Liver (tissue), 9 donors: ENCODE data around the gene CANX. TPM values are rescaled to one million over a fixed set of nuclear protein-coding genes. Genes with fewer than 3 reads are reported as not detected.

Experiments used
- DNase-seq: peaks from one replicate; pipeline ENCODE4 v3.0.0-alpha.2; 2017; ENCODE audit warnings: low spot score
- H3K27ac ChIP-seq, 2 donors: one replicate each; pipeline ENCODE4 v1.7.0; 2013; ENCODE audit warnings: inconsistent platforms in 2 of 2, low read length in 2 of 2, control low read depth in 1 of 2, low read depth in 1 of 2, mild to moderate bottlenecking in 1 of 2
- H3K27me3 ChIP-seq, 4 donors: one replicate each; pipeline versions ENCODE4 v1.6.1 to v1.7.0; 2013; ENCODE audit warnings: low read length in 3 of 4, inconsistent platforms in 1 of 4, mild to moderate bottlenecking in 1 of 4, moderate library complexity in 1 of 4; ENCODE audit not compliant: control insufficient read depth in 4 of 4, insufficient read depth in 4 of 4
- H3K36me3 ChIP-seq, 4 donors: one replicate each; pipeline versions ENCODE4 v1.6.1 to v1.7.0; 2013; ENCODE audit warnings: low read length in 3 of 4, mild to moderate bottlenecking in 3 of 4, low read depth in 1 of 4, moderate library complexity in 1 of 4; ENCODE audit not compliant: control insufficient read depth in 4 of 4, insufficient read depth in 3 of 4
- H3K4me1 ChIP-seq, 4 donors: one replicate each; pipeline versions ENCODE4 v1.6.1 to v1.7.0; 2013; ENCODE audit warnings: low read length in 3 of 4, mild to moderate bottlenecking in 3 of 4, moderate library complexity in 1 of 4; ENCODE audit not compliant: control insufficient read depth in 4 of 4, insufficient read depth in 4 of 4
- H3K4me3 ChIP-seq, 3 donors: one replicate each; pipeline versions ENCODE4 v1.6.1 to v1.7.0; 2013; ENCODE audit warnings: low read length in 3 of 3, control low read depth in 1 of 3, low read depth in 1 of 3, mild to moderate bottlenecking in 1 of 3
- H3K9ac ChIP-seq, 2 donors: one replicate each; pipeline ENCODE4 v1.7.0; 2013; ENCODE audit warnings: low read length in 2 of 2, mild to moderate bottlenecking in 2 of 2, moderate library complexity in 2 of 2, control low read depth in 1 of 2, low read depth in 1 of 2
- H3K9me3 ChIP-seq, 4 donors: one replicate each; pipeline versions ENCODE4 v1.6.1 to v1.7.0; 2013; ENCODE audit warnings: low read length in 3 of 4; ENCODE audit not compliant: control insufficient read depth in 4 of 4
- EGR1 ChIP-seq, 2 donors: IDR thresholded peaks; 2 replicates each; pipeline ENCODE4 v1.6.1; 2016 to 2018; ENCODE audit warnings: antibody characterized with exemption in 2 of 2, low read depth in 2 of 2
- FOXA1 ChIP-seq: IDR thresholded peaks from 2 replicates; pipeline ENCODE4 v1.6.1; 2016; ENCODE audit warnings: antibody characterized with exemption
- FOXA2 ChIP-seq: IDR thresholded peaks from 2 replicates; pipeline ENCODE4 v1.6.1; 2016; ENCODE audit warnings: antibody characterized with exemption
- GABPA ChIP-seq, 2 donors: IDR thresholded peaks in 1 of 2; conservative IDR thresholded peaks in 1 of 2; 2 replicates each; pipeline ENCODE4 v1.6.1; 2016; ENCODE audit warnings: antibody characterized with exemption in 2 of 2, mild to moderate bottlenecking in 1 of 2, moderate library complexity in 1 of 2
- HNF4A ChIP-seq, 2 donors: conservative IDR thresholded peaks; 2 replicates each; pipeline ENCODE4 v1.6.1; 2016; ENCODE audit warnings: antibody characterized with exemption in 2 of 2, mild to moderate bottlenecking in 2 of 2
- HNF4G ChIP-seq: IDR thresholded peaks from 2 replicates; pipeline ENCODE4 v1.6.1; 2016; ENCODE audit warnings: antibody characterized with exemption
- JUND ChIP-seq, 2 donors: IDR thresholded peaks; 2 replicates each; pipeline ENCODE4 v1.6.1; 2016; ENCODE audit warnings: antibody characterized with exemption in 2 of 2
- NR2F2 ChIP-seq: IDR thresholded peaks from 2 replicates; pipeline ENCODE4 v1.6.1; 2016; ENCODE audit warnings: antibody characterized with exemption
- RAD21 ChIP-seq, 2 donors: IDR thresholded peaks; 2 replicates each; pipeline ENCODE4 v1.6.1; 2016; ENCODE audit warnings: antibody characterized with exemption in 2 of 2, mild to moderate bottlenecking in 2 of 2
- RXRA ChIP-seq, 2 donors: IDR thresholded peaks; 2 replicates each; pipeline ENCODE4 v1.6.1; 2017 to 2018; ENCODE audit warnings: antibody characterized with exemption in 2 of 2, mild to moderate bottlenecking in 1 of 2
- SP1 ChIP-seq: IDR thresholded peaks from 2 replicates; pipeline ENCODE4 v1.6.1; 2018; ENCODE audit warnings: antibody characterized with exemption, mild to moderate bottlenecking
- TAF1 ChIP-seq: conservative IDR thresholded peaks from 2 replicates; pipeline ENCODE4 v1.6.1; 2016; ENCODE audit warnings: antibody characterized with exemption, mild to moderate bottlenecking
- YY1 ChIP-seq: IDR thresholded peaks from 2 replicates; pipeline ENCODE4 v1.6.1; 2016; ENCODE audit warnings: antibody characterized with exemption, mild to moderate bottlenecking
- WGBS: extraction: QIAGEN DNeasy Blood & Tissue Kit; methylation state at CpG from one replicate; pipeline ENCODE4 v1.1.7; 2013; 5-methylcytosine and 5-hydroxymethylcytosine counted together
- polyA plus RNA-seq, 2 donors: library from polyadenylated mRNA; stranded (reverse) in 1 of 2; unstranded in 1 of 2; fragments of 200-250 nt in 1 of 2; fragments of >200 nt in 1 of 2; fragmentation: Nextera tagmentation in 1 of 2; extraction: Ambion mirVana in 1 of 2; gene quantifications; one replicate each; pipeline versions ENCODE4 v1.2.1 to v1.2.3, GENCODE V29; 2013 to 2015
- total RNA-seq, 2 donors: library from RNA; depleted of rRNA; stranded (reverse); fragments of >200 nt; gene quantifications; one replicate each; pipeline ENCODE4 v1.2.3, GENCODE V29; 2014
- TF ChIP-seq, protein P1 (sequence below): fragments of 150-350 bp; IDR thresholded peaks from 2 replicates; pipeline ENCODE4 v1.5.1; 2017; ENCODE audit warnings: improper control_type of control experiment, low read depth, low read length; ENCODE audit not compliant: missing input control
- TF ChIP-seq, protein P2 (sequence below): IDR thresholded peaks from 2 replicates; pipeline ENCODE4 v1.6.1; 2016; ENCODE audit warnings: antibody characterized with exemption, mild to moderate bottlenecking
- TF ChIP-seq, protein P3 (sequence below): IDR thresholded peaks from 2 replicates; pipeline ENCODE4 v1.6.1; 2016; ENCODE audit warnings: antibody characterized with exemption
- donor health status: healthy.
- donor health status: healthy.
- donor health status: healthy.
- donor health status: healthy.
- donor health status: healthy.

The CANX gene
- total and polyA plus RNA-seq, 4 donors, result 129 to 628 (median 314) TPM

DNA sequence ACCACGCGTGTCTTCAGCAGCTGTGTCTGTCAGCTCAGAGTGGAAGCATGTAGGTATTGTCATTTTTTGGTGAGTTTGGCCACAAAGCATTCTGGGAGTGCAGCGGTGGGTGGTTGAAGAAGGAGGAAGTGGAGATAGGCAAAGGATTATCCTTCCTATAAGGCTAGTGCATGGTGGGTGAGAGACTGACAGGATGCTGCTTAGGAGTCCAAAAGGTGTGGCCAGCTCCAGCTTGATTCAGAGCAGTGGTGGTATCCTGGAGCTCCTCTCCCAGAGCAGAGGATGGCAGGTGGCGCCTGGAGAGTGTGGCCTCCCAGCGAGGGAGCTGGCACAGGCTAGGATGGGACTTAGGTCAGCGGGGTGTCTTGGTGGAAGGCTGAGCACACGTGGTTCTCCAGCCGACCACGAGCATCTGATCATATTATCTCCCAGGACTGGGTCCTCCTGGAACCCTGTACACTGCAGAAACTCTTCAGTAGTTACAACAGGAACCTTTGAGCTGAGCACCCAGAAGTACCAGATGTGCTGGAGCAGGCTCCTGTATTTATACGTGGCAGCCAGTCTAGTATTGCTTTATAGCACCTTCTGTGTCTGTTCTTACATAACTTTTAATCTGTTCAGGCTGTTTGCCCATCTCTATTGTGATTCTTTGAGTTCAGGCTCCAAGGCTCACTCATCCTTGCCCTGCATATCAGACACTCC lies 63.5 kb downstream of the CANX start:
- no peak overlapping the region for H3K9ac ChIP-seq
- peak overlapping the region; percentile 2 to 32 for H3K27ac ChIP-seq
- 30% methylated on average over 10 of the region's 10 CpGs for WGBS
- no peaks in the 10 kb centered on the region for H3K27me3 ChIP-seq
- peaks cover 24 to 61% (median 51%) of the 10 kb centered on the region in 4 donors for H3K4me1 ChIP-seq
- TF ChIP-seq, protein P1, sequence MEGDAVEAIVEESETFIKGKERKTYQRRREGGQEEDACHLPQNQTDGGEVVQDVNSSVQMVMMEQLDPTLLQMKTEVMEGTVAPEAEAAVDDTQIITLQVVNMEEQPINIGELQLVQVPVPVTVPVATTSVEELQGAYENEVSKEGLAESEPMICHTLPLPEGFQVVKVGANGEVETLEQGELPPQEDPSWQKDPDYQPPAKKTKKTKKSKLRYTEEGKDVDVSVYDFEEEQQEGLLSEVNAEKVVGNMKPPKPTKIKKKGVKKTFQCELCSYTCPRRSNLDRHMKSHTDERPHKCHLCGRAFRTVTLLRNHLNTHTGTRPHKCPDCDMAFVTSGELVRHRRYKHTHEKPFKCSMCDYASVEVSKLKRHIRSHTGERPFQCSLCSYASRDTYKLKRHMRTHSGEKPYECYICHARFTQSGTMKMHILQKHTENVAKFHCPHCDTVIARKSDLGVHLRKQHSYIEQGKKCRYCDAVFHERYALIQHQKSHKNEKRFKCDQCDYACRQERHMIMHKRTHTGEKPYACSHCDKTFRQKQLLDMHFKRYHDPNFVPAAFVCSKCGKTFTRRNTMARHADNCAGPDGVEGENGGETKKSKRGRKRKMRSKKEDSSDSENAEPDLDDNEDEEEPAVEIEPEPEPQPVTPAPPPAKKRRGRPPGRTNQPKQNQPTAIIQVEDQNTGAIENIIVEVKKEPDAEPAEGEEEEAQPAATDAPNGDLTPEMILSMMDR, result no peak
- peak; percentile 20 to 30 for TF ChIP-seq HNF4A (conservative IDR thresholded peaks at IDR 0.05)
- H3K36me3 ChIP-seq, result peaks cover 0 to 7% (median 4%) of the 10 kb centered on the region in 4 donors
- H3K9me3 ChIP-seq, result no peaks in the 10 kb centered on the region
- DNase-seq, result no peak
- no peak overlapping the region for H3K4me3 ChIP-seq

DNA sequence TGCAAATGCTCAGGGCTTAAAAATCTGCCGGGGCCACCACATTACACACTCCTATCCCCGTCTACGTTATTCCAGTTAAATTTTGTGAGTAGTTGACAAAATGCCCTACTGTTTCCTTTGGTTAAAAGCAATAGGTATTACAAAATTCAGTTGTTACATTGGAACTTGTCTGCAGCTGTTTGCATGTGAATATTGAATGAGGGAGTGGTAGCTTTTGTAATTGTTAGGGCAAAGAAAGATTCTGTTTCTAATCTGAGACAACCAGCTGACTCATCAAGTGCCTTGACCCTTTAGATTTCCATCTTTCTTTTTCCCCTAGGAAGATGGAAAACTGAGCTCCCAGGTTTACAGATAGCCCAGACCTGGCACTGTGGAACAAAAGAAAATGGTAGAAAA lies 64.0 kb downstream of the CANX start:
- no peak for DNase-seq
- Histone ChIP-seq H3K27me3 (no peaks in the 10 kb centered on the region), H3K27ac (peak overlapping the region; percentile 2 to 32), H3K9me3 (no peaks in the 10 kb centered on the region), H3K4me3 (no peak overlapping the region), H3K4me1 (peaks cover 24 to 65% (median 54%) of the 10 kb centered on the region in 4 donors), H3K36me3 (peaks cover 0 to 7% (median 4%) of the 10 kb centered on the region in 4 donors), H3K9ac (no peak overlapping the region)
- TF ChIP-seq, protein P2, sequence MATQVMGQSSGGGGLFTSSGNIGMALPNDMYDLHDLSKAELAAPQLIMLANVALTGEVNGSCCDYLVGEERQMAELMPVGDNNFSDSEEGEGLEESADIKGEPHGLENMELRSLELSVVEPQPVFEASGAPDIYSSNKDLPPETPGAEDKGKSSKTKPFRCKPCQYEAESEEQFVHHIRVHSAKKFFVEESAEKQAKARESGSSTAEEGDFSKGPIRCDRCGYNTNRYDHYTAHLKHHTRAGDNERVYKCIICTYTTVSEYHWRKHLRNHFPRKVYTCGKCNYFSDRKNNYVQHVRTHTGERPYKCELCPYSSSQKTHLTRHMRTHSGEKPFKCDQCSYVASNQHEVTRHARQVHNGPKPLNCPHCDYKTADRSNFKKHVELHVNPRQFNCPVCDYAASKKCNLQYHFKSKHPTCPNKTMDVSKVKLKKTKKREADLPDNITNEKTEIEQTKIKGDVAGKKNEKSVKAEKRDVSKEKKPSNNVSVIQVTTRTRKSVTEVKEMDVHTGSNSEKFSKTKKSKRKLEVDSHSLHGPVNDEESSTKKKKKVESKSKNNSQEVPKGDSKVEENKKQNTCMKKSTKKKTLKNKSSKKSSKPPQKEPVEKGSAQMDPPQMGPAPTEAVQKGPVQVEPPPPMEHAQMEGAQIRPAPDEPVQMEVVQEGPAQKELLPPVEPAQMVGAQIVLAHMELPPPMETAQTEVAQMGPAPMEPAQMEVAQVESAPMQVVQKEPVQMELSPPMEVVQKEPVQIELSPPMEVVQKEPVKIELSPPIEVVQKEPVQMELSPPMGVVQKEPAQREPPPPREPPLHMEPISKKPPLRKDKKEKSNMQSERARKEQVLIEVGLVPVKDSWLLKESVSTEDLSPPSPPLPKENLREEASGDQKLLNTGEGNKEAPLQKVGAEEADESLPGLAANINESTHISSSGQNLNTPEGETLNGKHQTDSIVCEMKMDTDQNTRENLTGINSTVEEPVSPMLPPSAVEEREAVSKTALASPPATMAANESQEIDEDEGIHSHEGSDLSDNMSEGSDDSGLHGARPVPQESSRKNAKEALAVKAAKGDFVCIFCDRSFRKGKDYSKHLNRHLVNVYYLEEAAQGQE, result peak; percentile 11
- TF ChIP-seq GABPA (IDR thresholded peaks at IDR 0.05 in 1 of 2, conservative IDR thresholded peaks at IDR 0.05 in 1 of 2), result no peak
- TF ChIP-seq, protein P3, sequence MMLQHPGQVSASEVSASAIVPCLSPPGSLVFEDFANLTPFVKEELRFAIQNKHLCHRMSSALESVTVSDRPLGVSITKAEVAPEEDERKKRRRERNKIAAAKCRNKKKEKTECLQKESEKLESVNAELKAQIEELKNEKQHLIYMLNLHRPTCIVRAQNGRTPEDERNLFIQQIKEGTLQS, result no peak
- TF ChIP-seq YY1, result peak; percentile 18
- WGBS, result 8% methylated on average over 3 of the region's 3 CpGs

DNA sequence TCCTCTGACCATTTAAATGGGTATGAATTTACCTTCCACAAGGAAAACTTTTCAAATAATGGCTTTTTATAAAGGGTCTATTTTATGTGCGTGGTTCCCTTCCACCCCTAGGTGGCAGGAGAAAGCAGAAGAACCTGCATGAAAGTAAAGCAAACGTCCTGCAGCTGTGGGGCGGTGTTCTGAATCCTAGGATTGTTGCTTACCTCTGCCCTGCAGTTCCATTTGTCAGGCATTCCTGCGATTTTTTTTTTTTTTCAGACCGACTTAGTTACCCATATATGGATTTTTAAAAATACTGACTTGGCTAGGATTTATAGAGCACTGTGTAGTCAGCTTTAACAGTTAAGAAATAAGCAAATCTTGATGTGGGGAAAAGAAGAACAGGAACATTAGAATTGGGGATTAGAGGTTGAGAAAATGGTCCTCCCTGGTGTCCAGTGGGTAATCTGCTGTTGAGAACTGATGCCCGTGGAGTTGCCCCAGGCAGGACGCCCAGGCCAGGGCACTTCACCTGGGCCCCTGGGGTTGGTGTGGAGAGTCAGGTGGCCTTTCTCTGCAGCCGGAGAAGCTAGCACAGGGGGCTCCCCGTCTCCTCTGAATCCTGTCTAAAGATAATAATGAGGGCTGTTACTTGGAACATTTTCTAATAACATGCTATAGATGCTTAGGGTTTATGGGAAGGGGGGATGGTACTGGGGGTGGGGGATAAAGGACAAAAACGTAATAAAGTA lies 64.6 kb downstream of the CANX start:
- WGBS, result 26% methylated on average over 10 of the region's 10 CpGs
- peak; percentile 50 for DNase-seq
- Histone ChIP-seq H3K9ac (no peak overlapping the region), H3K36me3 (peaks cover 0 to 7% (median 4%) of the 10 kb centered on the region in 4 donors), H3K9me3 (no peaks in the 10 kb centered on the region), H3K4me1 (peaks cover 24 to 62% (median 56%) of the 10 kb centered on the region in 4 donors), H3K27ac (peak overlapping the region in 1 of 2 donors; percentile 32), H3K27me3 (no peaks in the 10 kb centered on the region), H3K4me3 (no peak overlapping the region)
- TF ChIP-seq RAD21 (IDR thresholded peaks at IDR 0.05), result peak; percentile 90 to 91
- no peak for TF ChIP-seq FOXA1
- no peak for TF ChIP-seq JUND (IDR thresholded peaks at IDR 0.05)
- TF ChIP-seq TAF1, result no peak
- TF ChIP-seq, protein P2, result no peak
- TF ChIP-seq, protein P3, result no peak
- TF ChIP-seq HNF4A (conservative IDR thresholded peaks at IDR 0.05), result no peak
- no peak for TF ChIP-seq GABPA (IDR thresholded peaks at IDR 0.05 in 1 of 2, conservative IDR thresholded peaks at IDR 0.05 in 1 of 2)
- peak; percentile 24 for TF ChIP-seq NR2F2
- no peak for TF ChIP-seq HNF4G
- no peak for TF ChIP-seq FOXA2
- TF ChIP-seq SP1, result peak; percentile 43
- no peak for TF ChIP-seq EGR1 (IDR thresholded peaks at IDR 0.05; ENCODE audit: low read depth in 2 of 2)
- peak in 1 of 2 donors; percentile 7 for TF ChIP-seq RXRA (IDR thresholded peaks at IDR 0.05)
